Adrenal gland (tissue), 12 donors: ENCODE measurements around the gene NR1D2. TPM values are rescaled to one million over a fixed set of nuclear protein-coding genes. Genes with fewer than 3 reads are reported as not detected.

Experiments used
- DNase-seq, 7 donors: peaks; one replicate each; pipeline ENCODE4 v3.0.0-alpha.2; 2019 to 2020
- H3K27ac ChIP-seq, 5 donors: fragments of 200-600 bp; sonication (generic) in 4 of 5; 1 replicate in 3 of 5; 2 replicates in 2 of 5; pipeline versions ENCODE4 v1.5.1 to v1.8.0; 2016 to 2020; ENCODE audit warnings: mild to moderate bottlenecking in 1 of 5
- H3K27me3 ChIP-seq: fragments of 200-600 bp; 2 replicates; pipeline ENCODE4 v1.8.0; 2021
- H3K36me3 ChIP-seq, 2 donors: fragments of 200-600 bp; replicated peaks in 1 of 2; 1 replicate in 1 of 2; 2 replicates in 1 of 2; pipeline versions ENCODE4 v1.5.1 to v1.8.0; 2018 to 2022
- H3K4me1 ChIP-seq, 2 donors: fragments of 200-600 bp; replicated peaks in 1 of 2; 1 replicate in 1 of 2; 2 replicates in 1 of 2; pipeline versions ENCODE4 v1.5.1 to v1.8.0; 2018 to 2021
- H3K4me3 ChIP-seq, 4 donors: fragments of 200-600 bp; sonication (generic) in 3 of 4; one replicate each; pipeline ENCODE4 v1.5.1; 2016 to 2018
- H3K9me3 ChIP-seq, 3 donors: fragments of 200-600 bp; sonication (generic) in 1 of 3; replicated peaks in 1 of 3; 1 replicate in 2 of 3; 2 replicates in 1 of 3; pipeline versions ENCODE4 v1.5.1 to v1.8.0; 2016 to 2021
- POLR2A ChIP-seq, 2 donors: fragments of 450-650 bp; IDR thresholded peaks; one replicate each; pipeline ENCODE4 v1.6.1; 2017; ENCODE audit warnings: antibody characterized with exemption in 2 of 2, mild to moderate bottlenecking in 2 of 2, moderate library complexity in 1 of 2
- WGBS, 4 donors: extraction: QIAGEN DNeasy Blood & Tissue Kit in 2 of 4; methylation state at CpG; one replicate each; pipeline versions ENCODE4 v1.1.5 to v1.1.7; 2013 to 2017; 5-methylcytosine and 5-hydroxymethylcytosine counted together
- intact Hi-C, 2 donors: fragments of 100-400 bp; cut with DNase I; formaldehyde crosslinking; loops; one replicate each; pipeline versions ENCODE4 v1.14.1 to v1.15.0; 2022 to 2023
- polyA plus RNA-seq, 3 donors: library from polyadenylated mRNA; stranded (reverse); fragments of 200-250 nt in 2 of 3; fragments of 350-450 nt in 1 of 3; fragmentation: Illumina TruSeq in 1 of 3; extraction: RNeasy Lipid Tissue Mini Kit (QIAGEN cat#74804) in 1 of 3; gene quantifications; one replicate each; pipeline ENCODE4 v1.2.3, GENCODE V29; 2013 to 2014
- total RNA-seq, 9 donors: library from RNA; depleted of rRNA in 4 of 9; stranded (reverse); fragments of >200 nt in 4 of 9; fragments of 120-200 nt in 1 of 9; fragmentation: NEBNext Ultra II Directional in 1 of 9; extraction: Animal tissue kit (Norgen Biotek cat#: 25700) in 1 of 9; gene quantifications; one replicate each; pipeline versions ENCODE4 v1.1.0 to v1.2.4, GENCODE V29; 2013 to 2023
- TF ChIP-seq, protein P1 (sequence below), 6 experiments: fragments of 450-650 bp in 4 of 6; fragments of 200-600 bp in 2 of 6; sonication (generic) in 1 of 6; IDR thresholded peaks; 1 replicate in 5 of 6; 2 replicates in 1 of 6; pipeline versions ENCODE4 v1.5.1 to v1.8.0; 2016 to 2021; ENCODE audit warnings: antibody characterized with exemption in 6 of 6, mild to moderate bottlenecking in 2 of 6, moderate library complexity in 1 of 6
- donor health status: healthy with polysubstance abuse.
- donor health status: Bipolar disorder and iron deficiency.
- donor health status: DM: yes; HTN: yes; CAD: no.
- donor health status: DM: no; HTN: no; CAD: no.
- donor health status: DM: no; HTN: no; CAD: no.
- donor health status: DM: yes; HTN: yes; CAD: no.

NR1D2 gene
- total and polyA plus RNA-seq, 12 donors = 8.7 to 43.4 (median 29.6) TPM

DNA sequence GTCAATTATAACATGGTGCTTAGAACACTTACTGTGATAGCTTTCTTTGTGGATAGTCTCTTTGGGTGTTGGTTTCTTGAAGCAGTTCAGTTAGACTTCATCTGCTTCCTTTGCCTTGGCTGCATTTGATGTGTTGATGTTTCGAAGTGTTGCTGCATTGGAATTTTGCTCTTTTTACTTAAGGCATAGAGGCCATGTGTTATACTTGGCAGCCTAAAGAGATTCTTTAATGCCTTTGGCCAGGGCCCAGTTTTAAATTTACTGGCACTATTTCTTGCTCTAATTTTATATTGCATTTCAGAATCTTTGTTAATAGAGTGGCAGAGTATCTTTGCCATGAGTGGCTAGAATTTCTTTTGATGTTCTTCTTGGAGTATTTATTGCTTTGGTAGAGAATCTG lies 21.2 kb downstream of the NR1D2 start:
- Histone ChIP-seq H3K27ac (no peak overlapping the region), H3K4me3 (no peak overlapping the region), H3K9me3 (no peaks in the 10 kb centered on the region), H3K36me3 (peaks cover 0 to 39% of the 10 kb centered on the region in 2 donors), H3K4me1 (peaks cover 0 to 5% of the 10 kb centered on the region in 2 donors), H3K27me3 (no peaks in the 10 kb centered on the region)
- DNase-seq = no peak
- TF ChIP-seq, protein P1, sequence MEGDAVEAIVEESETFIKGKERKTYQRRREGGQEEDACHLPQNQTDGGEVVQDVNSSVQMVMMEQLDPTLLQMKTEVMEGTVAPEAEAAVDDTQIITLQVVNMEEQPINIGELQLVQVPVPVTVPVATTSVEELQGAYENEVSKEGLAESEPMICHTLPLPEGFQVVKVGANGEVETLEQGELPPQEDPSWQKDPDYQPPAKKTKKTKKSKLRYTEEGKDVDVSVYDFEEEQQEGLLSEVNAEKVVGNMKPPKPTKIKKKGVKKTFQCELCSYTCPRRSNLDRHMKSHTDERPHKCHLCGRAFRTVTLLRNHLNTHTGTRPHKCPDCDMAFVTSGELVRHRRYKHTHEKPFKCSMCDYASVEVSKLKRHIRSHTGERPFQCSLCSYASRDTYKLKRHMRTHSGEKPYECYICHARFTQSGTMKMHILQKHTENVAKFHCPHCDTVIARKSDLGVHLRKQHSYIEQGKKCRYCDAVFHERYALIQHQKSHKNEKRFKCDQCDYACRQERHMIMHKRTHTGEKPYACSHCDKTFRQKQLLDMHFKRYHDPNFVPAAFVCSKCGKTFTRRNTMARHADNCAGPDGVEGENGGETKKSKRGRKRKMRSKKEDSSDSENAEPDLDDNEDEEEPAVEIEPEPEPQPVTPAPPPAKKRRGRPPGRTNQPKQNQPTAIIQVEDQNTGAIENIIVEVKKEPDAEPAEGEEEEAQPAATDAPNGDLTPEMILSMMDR (IDR thresholded peaks at IDR 0.05) = no peak
- TF ChIP-seq POLR2A (IDR thresholded peaks at IDR 0.05) = no peak
- WGBS, 4 donors = 82 to 96% (median 95%) methylated on average over 1 of the region's 1 CpG
- intact Hi-C loops = no loop called here

DNA sequence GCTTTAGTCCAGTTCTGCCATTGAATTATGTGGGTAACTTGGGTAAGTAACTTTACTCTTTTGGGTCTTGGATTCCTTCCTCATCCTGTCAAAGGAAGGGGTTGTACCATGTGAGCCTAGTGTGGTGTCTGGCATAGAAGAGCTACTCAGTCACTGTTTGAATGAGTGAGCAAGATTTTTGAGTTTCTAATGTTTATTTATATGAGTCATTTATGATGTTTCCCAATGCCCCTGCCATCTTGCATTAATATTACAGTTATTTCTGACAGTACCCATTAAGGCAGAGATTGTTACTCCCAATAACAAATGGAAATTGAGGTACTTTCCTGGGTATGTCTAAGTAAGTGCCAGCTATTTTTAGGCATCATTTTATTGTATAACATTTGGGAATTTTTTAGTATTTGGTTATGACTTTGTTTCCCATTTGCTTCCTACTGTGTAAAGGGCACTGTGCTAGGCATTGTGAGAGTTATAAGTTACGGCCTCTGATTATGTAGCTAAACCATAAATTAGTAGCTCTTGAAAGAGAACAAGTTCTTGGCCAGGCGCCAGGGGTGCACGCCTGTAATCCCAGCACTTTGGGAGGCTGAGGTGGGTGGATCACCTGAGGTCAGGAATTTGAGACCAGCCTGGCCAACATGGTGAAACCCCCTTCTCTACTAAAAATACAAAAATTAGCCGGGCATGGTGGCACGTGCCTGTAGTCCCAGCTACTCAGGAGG lies 23.5 kb downstream of the NR1D2 start:
- Histone ChIP-seq H3K4me3 (no peak overlapping the region), H3K4me1 (peaks cover 0 to 2% of the 10 kb centered on the region in 2 donors), H3K27ac (no peak overlapping the region), H3K36me3 (peaks cover 0 to 26% of the 10 kb centered on the region in 2 donors), H3K27me3 (no peaks in the 10 kb centered on the region), H3K9me3 (no peaks in the 10 kb centered on the region)
- no peak for TF ChIP-seq POLR2A (IDR thresholded peaks at IDR 0.05)
- TF ChIP-seq, protein P1 (IDR thresholded peaks at IDR 0.05) = no peak
- intact Hi-C loops = no loop called here
- DNase-seq = no peak
- WGBS, 4 donors = 81 to 88% (median 86%) methylated on average over 5 of the region's 5 CpGs

DNA sequence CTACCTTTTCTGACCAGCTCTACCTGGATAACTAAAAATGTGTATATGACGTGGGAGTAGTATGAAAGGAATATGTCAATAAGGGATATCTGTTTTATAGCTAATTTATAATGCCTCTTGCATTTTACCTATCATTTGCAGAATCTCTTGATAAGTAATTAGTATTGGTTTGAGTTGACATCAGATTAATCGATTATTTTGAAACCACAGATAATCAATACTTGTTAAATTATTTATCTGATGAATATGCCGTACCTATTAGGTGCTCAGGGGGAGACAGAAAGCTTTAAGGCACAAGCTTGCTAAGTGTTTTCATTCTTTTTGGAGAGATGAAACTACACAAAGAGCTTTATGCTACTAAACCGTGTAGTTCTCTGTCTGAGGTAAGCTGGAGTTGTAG lies 24.3 kb downstream of the NR1D2 start:
- no peak for DNase-seq
- Histone ChIP-seq H3K27me3 (no peaks in the 10 kb centered on the region), H3K27ac (no peak overlapping the region), H3K4me3 (no peak overlapping the region), H3K36me3 (peaks cover 0 to 27% of the 10 kb centered on the region in 2 donors), H3K9me3 (no peaks in the 10 kb centered on the region), H3K4me1 (no peaks in the 10 kb centered on the region)
- intact Hi-C loops = no loop called here
- TF ChIP-seq, protein P1 (IDR thresholded peaks at IDR 0.05) = no peak
- TF ChIP-seq POLR2A (IDR thresholded peaks at IDR 0.05) = no peak
- WGBS, 4 donors = 93 to 97% (median 95%) methylated on average over 4 of the region's 4 CpGs

DNA sequence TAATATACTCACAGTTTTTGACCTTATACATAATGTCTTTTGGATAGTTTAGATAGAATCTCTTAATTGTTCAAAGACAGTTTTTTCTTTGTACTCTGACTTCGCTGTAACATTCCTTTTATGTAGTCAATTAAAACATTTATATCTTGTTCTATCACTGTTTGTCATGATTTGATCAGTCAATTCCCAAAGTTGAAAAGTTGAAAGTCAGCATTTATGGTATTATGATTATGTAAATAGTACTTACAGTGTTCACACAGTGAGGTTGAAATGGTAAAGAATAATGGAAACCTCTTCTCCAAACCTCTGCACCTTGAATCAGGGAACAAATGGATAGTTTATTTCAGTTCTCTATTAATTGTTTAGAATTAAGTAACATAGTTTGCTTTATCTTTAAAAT lies 26.6 kb downstream of the NR1D2 start:
- H3K9me3 ChIP-seq = no peaks in the 10 kb centered on the region
- no peak for DNase-seq
- TF ChIP-seq, protein P1 (IDR thresholded peaks at IDR 0.05) = no peak
- no peak for TF ChIP-seq POLR2A (IDR thresholded peaks at IDR 0.05)
- no peaks in the 10 kb centered on the region for H3K4me1 ChIP-seq
- intact Hi-C loops = no loop called here
- H3K27me3 ChIP-seq = no peaks in the 10 kb centered on the region
- no peak overlapping the region for H3K4me3 ChIP-seq
- peaks cover 0 to 15% of the 10 kb centered on the region in 2 donors for H3K36me3 ChIP-seq
- WGBS, 4 donors = 91 to 98% (median 95%) methylated on average over 1 of the region's 1 CpG
- no peak overlapping the region for H3K27ac ChIP-seq
